ENCODE measurements around the gene TRH.
"Not testable (repeated sequence)": the region's sequence is repeated elsewhere in the genome, so short reads cannot be mapped to it uniquely, and the experiment has no call there.

The TRH gene

GRCh38 chr3:129965937-129966336 lies 8.6 kb upstream of the TRH start:
- DNase-seq (ENCODE audit: low read depth in 2 of 2) = no peak

GRCh38 chr3:129966876-129967275 lies 7.6 kb upstream of the TRH start:
- DNase-seq (ENCODE audit: low read depth in 2 of 2) = no peak

GRCh38 chr3:129967761-129968160 lies 6.8 kb upstream of the TRH start:
- DNase-seq (ENCODE audit: low read depth in 2 of 2) = no peak

- no peak for DNase-seq (ENCODE audit: low read depth in 2 of 2)
Measured at GRCh38 chr3:129971351-129972052, 3.0 kb upstream of the TRH start.

DNA sequence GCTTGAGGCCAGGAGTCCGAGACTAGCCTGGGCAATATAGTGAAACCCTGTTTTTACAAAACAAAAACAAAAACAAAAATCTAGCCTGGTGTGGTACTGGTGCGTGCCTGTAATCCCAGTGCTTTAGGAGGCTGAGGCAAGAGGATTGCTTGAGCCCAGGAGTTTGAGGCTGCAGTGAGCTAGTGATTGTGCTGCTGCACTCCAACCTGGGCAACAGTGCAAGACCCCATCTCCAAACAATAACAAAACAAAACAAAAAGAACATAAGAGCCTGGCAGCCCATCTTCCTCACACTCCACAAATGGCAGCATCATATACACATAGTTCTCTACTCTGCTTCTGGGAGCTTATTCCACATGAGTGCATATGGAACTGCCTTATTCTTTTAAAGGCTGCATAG lies 2.2 kb upstream of the TRH start:
- DNase-seq (ENCODE audit: low read depth in 2 of 2) = no peak

DNA sequence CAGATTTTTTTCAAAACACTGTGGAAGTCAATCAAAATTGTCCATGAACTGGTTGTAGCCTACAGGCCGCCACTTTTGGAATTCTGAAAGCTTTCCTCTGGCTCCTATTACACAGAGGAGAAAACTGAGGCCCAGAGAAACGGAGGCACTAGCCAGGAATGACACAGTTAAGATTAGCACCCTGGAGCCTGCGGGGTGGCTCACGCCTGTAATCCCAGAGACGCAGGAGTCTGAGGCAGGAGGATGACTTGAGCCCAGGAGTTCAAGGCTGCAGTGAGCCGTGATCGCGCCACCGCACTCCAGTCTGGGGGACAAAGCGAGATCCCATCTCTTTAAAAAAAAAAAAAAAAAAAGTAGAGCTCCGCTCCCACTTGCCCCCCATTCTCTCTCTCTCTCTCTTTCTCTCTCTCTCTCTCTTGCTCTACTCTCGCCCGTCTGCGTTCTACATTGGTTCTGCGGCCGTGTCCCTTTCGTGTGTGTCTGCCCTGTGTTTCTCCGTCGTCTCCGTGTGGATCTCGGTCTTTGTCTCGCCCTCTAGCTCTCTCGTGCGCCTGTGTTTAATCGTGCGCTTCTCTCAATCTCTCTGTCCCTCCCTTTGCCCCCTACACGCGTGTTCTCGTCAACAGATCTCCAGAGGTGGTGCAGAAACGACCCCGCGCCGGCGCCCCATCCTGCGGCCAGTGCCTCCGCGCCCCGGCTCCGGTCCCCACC lies 512 bp upstream of the TRH start:
- no peak for DNase-seq (ENCODE audit: low read depth in 2 of 2)

- peak in 1 of 2 donors; percentile 2 for DNase-seq (ENCODE audit: low read depth in 2 of 2)
Measured at GRCh38 chr3:129974833-129975704, 549 bp downstream of the TRH start.

- no peak for DNase-seq (ENCODE audit: low read depth in 2 of 2)
Measured at GRCh38 chr3:129975705-129976048, 1.2 kb downstream of the TRH start.

DNA sequence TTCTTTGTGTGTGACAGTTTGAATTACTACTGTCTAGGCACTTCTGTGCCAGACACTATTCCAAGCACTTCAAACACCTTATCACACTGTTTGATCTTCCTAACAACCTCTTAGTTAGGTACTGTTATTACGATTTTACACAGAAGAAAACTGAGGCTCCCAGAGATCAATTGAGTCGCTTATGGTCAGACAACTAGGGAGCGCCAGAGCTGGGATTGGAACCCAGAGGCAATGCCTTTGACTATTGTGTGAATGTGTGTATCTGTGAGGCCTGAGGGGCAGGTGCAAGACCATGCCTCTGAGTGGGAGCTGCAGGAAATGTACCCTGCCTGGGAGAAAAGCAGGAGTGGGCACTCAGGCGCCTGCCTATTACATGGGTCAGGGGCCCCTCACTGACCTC lies 1.8 kb downstream of the TRH start:
- DNase-seq (ENCODE audit: low read depth in 2 of 2) = no peak

DNA sequence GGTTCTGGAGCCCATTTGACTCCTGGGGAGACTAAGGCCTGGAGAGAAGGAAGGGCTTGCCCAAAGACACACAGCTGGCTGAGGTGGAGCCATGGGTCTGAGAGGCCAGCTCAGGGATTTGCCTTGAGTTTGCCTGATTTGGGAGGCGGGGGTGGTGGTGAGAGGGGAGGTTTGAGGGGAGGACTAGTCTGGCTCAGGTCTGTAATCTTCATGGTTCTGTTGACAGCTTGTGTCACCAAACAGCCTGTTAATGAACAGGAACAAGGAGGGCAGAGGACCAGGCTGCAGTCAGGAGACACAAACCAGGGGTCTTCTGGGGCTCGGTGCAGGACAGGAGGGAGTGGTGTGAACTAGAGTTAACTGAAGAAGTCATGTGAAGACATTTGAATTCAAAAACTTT lies 3.6 kb downstream of the TRH start:
- DNase-seq (ENCODE audit: low read depth in 2 of 2) = no peak

GRCh38 chr3:129979905-129980304 lies 5.4 kb downstream of the TRH start:
- DNase-seq (ENCODE audit: low read depth in 2 of 2) = no peak

DNA sequence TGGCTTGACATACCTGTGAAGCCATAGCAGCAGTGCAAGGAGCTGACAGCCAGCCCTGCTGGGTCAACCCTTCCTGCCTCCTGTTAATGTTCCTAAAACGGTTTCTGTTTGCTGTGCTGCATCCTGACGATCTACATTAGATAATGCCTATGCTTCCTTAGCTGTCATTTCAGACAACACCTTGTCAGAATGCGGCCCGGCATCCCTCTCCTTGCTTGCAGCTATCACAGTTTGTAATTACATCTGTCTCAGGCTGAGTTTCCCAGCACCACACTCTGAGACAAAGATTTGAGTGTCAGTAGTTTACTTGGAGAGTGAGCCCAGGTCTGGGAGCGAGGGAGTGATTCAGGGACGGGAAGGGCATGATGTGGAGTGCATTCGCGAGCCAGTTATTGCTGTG lies 9.0 kb downstream of the TRH start:
- DNase-seq (ENCODE audit: low read depth in 2 of 2) = no peak

DNA sequence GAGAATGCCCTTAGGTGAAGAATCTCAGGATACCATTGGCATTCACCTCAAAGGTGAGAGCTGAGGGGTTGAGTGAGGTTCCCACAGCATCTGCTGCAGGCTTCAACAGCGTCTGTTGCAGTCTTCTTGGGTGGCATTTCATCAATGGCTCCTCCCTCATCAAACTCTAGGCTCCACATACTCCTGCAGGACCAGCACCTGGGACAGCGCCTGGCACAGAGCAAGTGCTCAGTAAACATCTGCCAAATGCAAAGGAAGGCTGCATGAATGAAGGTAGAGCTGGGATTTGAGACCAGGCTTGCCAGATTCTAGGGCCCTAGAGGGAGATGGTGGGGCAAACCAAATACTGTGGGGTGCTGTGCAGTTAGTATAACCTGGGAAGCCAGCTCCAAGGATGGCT lies 9.6 kb downstream of the TRH start:
- DNase-seq (ENCODE audit: low read depth in 2 of 2) = no peak

- DNase-seq (ENCODE audit: low read depth in 2 of 2) = no peak
Measured at GRCh38 chr3:129985113-129985512, 10.6 kb downstream of the TRH start.

GRCh38 chr3:129988429-129988828 lies 13.9 kb downstream of the TRH start:
- DNase-seq (ENCODE audit: low read depth in 2 of 2) = no peak

GRCh38 chr3:129989414-129989813 lies 14.9 kb downstream of the TRH start:
- no peak for DNase-seq (ENCODE audit: low read depth in 2 of 2)

DNA sequence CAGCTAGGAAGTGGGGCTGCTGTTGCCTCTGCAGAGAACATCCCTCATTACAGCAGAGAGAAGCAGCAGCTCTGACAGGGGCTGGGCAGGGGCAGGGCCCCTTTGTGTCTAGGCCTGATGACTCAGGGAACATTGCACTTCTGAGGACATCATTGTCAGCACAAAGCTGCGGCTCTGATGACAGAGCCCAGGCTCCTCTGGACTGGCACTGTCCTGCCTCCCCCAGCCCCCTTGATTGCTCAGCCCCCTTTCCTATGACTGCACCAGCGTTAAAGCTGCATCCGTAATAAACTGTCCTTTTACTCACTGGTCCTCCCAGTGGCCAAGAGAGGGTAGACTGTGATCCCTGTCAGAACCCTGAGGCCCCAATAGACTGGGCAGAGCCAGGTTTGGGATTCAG lies 18.3 kb downstream of the TRH start:
- DNase-seq (ENCODE audit: low read depth in 2 of 2) = no peak

DNA sequence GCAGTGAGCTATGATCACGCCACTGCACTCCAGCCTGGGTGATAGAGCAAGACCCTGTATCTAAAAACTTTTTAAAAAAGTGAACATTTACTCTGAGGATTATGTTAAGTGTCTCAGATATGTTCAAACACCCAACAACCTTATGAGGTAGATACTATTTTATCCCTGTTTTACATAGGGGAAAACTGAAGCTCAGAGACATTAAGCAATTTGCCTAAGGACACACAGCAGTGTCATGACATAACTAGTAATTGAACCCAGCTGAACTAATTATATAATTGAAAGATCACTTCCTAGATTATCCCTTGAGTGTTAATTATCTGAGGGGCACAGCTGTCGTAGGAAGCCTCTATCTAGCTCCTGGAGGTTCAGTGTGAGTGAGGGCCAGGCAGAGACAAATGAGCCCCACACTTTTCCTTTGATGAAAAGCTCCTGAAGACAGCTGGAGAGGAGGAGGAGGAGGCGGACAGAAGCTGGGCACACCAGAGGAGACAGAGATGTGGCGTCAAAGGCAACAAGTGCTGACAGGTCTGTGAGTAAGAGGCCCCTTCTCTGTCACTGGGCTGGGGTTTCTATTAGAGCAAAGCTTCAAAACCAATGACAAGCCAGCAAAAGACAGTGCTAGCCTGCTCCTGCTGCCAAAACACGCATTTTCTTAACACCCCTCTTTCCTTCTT lies 20.5 kb downstream of the TRH start:
- DNase-seq (ENCODE audit: low read depth in 2 of 2) = no peak

DNA sequence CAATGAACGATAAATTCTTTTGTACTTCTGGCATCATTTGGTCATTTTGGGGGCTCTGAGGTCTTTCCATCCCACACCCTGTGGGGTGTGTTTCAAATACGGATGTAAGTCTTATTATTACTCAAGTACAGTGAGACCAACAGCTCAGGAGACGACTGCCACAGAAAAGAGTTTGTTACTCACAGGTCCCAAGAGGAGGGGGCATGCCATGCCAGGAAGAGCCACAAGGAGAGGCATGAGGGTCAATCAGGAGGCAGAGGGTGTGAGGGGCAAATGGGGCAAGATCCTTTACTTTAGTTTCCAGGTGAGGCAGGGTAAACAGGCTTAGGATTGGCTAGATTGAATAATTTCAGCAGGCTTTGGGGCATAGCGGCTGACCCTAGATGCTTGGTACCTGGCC lies 21.6 kb downstream of the TRH start:
- DNase-seq (ENCODE audit: low read depth in 2 of 2) = no peak

GRCh38 chr3:129999176-129999575 lies 24.7 kb downstream of the TRH start:
- DNase-seq (ENCODE audit: low read depth in 2 of 2) = not testable (repeated sequence)

DNA sequence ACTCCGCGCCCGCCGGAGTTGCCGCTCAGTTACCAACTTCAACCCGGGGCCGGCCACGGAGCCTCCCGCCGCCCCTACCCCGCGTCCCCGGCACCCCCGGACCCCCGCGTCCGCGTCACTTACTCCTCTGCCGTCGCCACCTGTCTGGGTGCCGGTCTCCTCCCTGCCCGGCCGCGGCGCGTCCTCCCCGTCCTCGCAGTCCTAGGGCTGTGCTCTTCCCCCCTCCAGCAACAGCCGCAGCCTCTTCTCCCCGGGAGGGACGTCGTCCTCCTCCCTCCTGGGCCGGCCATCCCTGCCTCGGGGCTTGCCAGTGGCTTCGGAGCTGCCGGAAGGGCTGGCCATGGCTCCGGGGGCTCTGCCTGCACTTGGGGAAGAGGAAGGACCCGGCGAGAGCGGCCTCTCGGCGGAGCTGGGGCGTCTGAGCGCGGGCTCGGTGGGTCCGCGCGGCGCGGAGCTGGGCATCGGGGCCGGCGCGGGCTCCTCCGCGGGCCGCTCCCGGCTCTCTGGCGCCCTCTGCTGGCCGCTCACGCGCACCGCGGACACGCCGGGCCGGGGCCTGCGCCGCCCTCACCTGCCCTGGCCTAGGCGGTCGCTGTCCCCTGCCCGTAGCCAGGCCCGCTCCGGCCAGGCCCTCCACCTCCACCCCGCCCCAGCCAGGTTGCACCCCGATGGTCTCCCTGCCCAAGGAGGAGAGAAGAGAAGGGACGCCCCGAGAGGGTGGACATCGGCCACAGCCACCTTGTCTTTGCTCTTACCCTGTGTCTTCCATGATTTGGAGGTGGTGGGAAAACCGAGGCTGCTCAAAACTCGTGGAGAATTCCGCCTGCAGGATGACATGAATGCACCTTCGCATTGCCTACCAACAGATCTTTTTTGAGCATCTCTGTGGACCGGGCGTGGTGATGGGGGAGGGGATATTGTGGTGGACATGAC lies 28.4 kb downstream of the TRH start:
- peak; percentile 32 to 61 for DNase-seq (ENCODE audit: low read depth in 2 of 2)
